ENCODE results near the gene CDK6. TPM values are rescaled to one million over a fixed set of nuclear protein-coding genes. Genes with fewer than 3 reads are reported as not detected.

Gene CDK6
- total and polyA plus RNA-seq, 2 of the 8 experiments (the other 6 are each of a cell fraction or from before 2014, with no cell fraction given): 5.9 to 18.9 TPM

GRCh38 chr7:92736870-92737269 lies 99.5 kb downstream of the CDK6 start:
- H3K79me2 ChIP-seq (ENCODE audit: control insufficient read depth in 1 of 2, insufficient read depth in 2 of 2, low read length in 2 of 2): no peaks in the 10 kb centered on the region
- no peak overlapping the region for H2AFZ ChIP-seq (ENCODE audit: low read length)
- H3K23ac ChIP-seq (ENCODE audit: insufficient read length): no peak overlapping the region
- no peak overlapping the region for H2BK12ac ChIP-seq (ENCODE audit: low read depth, low read length)
- no peak overlapping the region for H2BK15ac ChIP-seq (ENCODE audit: low read length)
- H3K9ac ChIP-seq (replicated peaks in 1 of 4; ENCODE audit: extremely low read depth in 1 of 4, low read depth in 3 of 4, low read length in 3 of 4): no peak overlapping the region
- H3K4me3 ChIP-seq (ENCODE audit: extremely low read depth in 1 of 4, insufficient read depth in 2 of 4, low read depth in 3 of 4, low read length in 4 of 4): no peak overlapping the region
- H2AK5ac ChIP-seq (ENCODE audit: low read depth, low read length): no peak overlapping the region
- H2BK20ac ChIP-seq (ENCODE audit: low read length): no peak overlapping the region
- H3K23me2 ChIP-seq (ENCODE audit: low read depth, low read length): no peaks in the 10 kb centered on the region
- H3K14ac ChIP-seq (ENCODE audit: insufficient read length): no peak overlapping the region
- CTCF ChIA-PET (ENCODE audit: partially characterized antibody): no interaction called here
- no peaks in the 10 kb centered on the region for H3K36me3 ChIP-seq (ENCODE audit: control insufficient read depth in 2 of 4, insufficient read depth in 4 of 4, low read length in 3 of 4)
- no peak overlapping the region for H2BK5ac ChIP-seq (ENCODE audit: low read depth, low read length)
- no peak overlapping the region for H3K18ac ChIP-seq (ENCODE audit: extremely low read depth, low read length)
- no peak for FAIRE-seq
- no peaks in the 10 kb centered on the region for H4K20me1 ChIP-seq (replicated peaks in 1 of 2; ENCODE audit: control insufficient read depth in 1 of 2, insufficient read depth in 2 of 2, low read length in 2 of 2)
- no peak overlapping the region for H3K4me2 ChIP-seq (ENCODE audit: insufficient read depth in 1 of 2, low read depth in 2 of 2, low read length in 2 of 2)
- no peaks in the 10 kb centered on the region; the same call in 1 of the 2 replicates for H3K79me1 ChIP-seq (ENCODE audit: low read depth, low read length)
- no peak overlapping the region for H4K91ac ChIP-seq (replicated peaks; ENCODE audit: insufficient read length, low read length)
- no peak overlapping the region for H4K5ac ChIP-seq (ENCODE audit: insufficient read length, low read depth, low read length)
- H2BK120ac ChIP-seq (replicated peaks; ENCODE audit: low read depth, low read length): no peak overlapping the region
- no peaks in the 10 kb centered on the region for H3K27me3 ChIP-seq (replicated peaks in 1 of 4; ENCODE audit: control insufficient read depth in 3 of 4, extremely low read depth in 1 of 4, insufficient read depth in 3 of 4, low read length in 3 of 4)
- H4K8ac ChIP-seq (ENCODE audit: extremely low read depth, insufficient read depth, low read length): no peak overlapping the region
- H3K4me1 ChIP-seq (replicated peaks in 1 of 4; ENCODE audit: control insufficient read depth in 3 of 4, insufficient read depth in 4 of 4, low read length in 3 of 4): peaks cover 0 to 2% (median 0%) of the 10 kb centered on the region in 4 experiments; a peak in 1 of 7 replicates
- no peak overlapping the region for H3K27ac ChIP-seq (ENCODE audit: low read depth, low read length)
- 96% methylated on average over 3 of the region's 3 CpGs; no CpG with 5 or more reads in 1 of the 2 experiments for WGBS, 2 experiments (ENCODE audit: extremely low coverage in 1 of 2, insufficient coverage in 1 of 2, insufficient read length in 1 of 2, insufficient replicate concordance in 2 of 2, low coverage in 1 of 2, low lambda C conversion rate in 2 of 2, missing lambda C conversion rate in 1 of 2)
- POLR2A ChIA-PET (ENCODE audit: partially characterized antibody): no interaction called here
- DNase-seq (ENCODE audit: low read depth in 1 of 2, low spot score in 2 of 2): no peak
- H3K56ac ChIP-seq (replicated peaks; ENCODE audit: insufficient read length, low read depth, low read length): no peak overlapping the region
- H3K4ac ChIP-seq (replicated peaks; ENCODE audit: insufficient read length, low read depth, low read length): no peak overlapping the region
- H3K9me3 ChIP-seq (ENCODE audit: insufficient read depth in 2 of 2, low read depth in 1 of 2, low read length in 1 of 2): no peaks in the 10 kb centered on the region
- TF ChIP-seq JUND (IDR thresholded peaks at IDR 0.05; ENCODE audit: low read length) (no peak), TAF1 (IDR thresholded peaks at IDR 0.05; ENCODE audit: low read depth, low read length) (no peak), EZH2 (IDR thresholded peaks at IDR 0.05; ENCODE audit: low read depth, low read length, severe bottlenecking) (no peak), KDM1A (IDR thresholded peaks at IDR 0.05; ENCODE audit: borderline replicate concordance, low read length) (no peak), RBBP5 (IDR thresholded peaks at IDR 0.05; ENCODE audit: borderline replicate concordance, low read depth, low read length) (no peak), SP2 (IDR thresholded peaks at IDR 0.05; ENCODE audit: low read length) (no peak), TEAD4 (IDR thresholded peaks at IDR 0.05; ENCODE audit: low read depth, low read length) (no peak), NANOG (IDR thresholded peaks at IDR 0.05; ENCODE audit: insufficient read depth, low read depth, low read length, poor library complexity, severe bottlenecking) (no peak), SAP30 (IDR thresholded peaks at IDR 0.05; ENCODE audit: insufficient read depth, insufficient replicate concordance, low read length) (no peak), GTF2F1 (IDR thresholded peaks at IDR 0.05; ENCODE audit: borderline replicate concordance, low read depth, low read length) (no peak), ATF3 (IDR thresholded peaks at IDR 0.05; ENCODE audit: insufficient read depth, low read depth, low read length) (no peak), KDM5A (IDR thresholded peaks at IDR 0.05; ENCODE audit: low read length) (no peak), EP300 (IDR thresholded peaks at IDR 0.05; ENCODE audit: borderline replicate concordance in 1 of 2, low read depth in 2 of 2, low read length in 2 of 2) (no peak), TAF7 (optimal IDR thresholded peaks at IDR 0.05; ENCODE audit: borderline replicate concordance, low read depth, low read length) (no peak)

Data from H1 (cell line).